ENCODE data around the gene PPFIA2. TPM values are rescaled to one million over a fixed set of nuclear protein-coding genes. Genes with fewer than 3 reads are reported as not detected.

The PPFIA2 gene
- total and polyA plus RNA-seq, 9 of the 15 experiments (the other 6 are each of a cell fraction or from before 2014, with no cell fraction given), result not detected

DNA sequence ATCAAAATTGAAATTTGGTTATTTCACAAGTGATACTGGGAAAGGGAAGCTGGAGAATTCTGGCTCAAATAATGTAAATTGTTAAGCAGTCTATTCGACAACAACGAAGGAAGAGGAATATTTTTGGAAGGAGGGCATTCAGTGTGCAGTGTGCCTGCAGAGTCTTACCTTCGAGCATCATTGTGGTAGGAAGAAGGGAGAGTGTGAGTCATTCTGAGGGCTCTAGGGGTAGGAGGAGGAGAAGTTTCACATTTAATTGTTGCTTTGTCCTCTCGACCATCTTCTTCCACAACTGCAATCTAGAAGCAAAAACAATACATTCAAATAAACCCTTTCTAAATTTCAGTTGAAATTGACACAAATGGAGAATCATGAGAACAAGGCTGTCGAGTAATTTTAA lies 418.2 kb downstream of the PPFIA2 start:
- no peak overlapping the region for H3K9ac ChIP-seq (ENCODE audit: insufficient read depth in 1 of 2, low read depth in 2 of 2, low read length in 2 of 2)
- FAIRE-seq, result no peak
- no peak overlapping the region for H3K4me3 ChIP-seq
- H3K79me2 ChIP-seq (ENCODE audit: control insufficient read depth, insufficient read depth, low read length), result no peaks in the 10 kb centered on the region
- intact Hi-C loops (cut with micrococcal nuclease) (no loop called here), in situ Hi-C loops (cut with MboI) (no loop called here)
- no peak overlapping the region for H3K27ac ChIP-seq (ENCODE audit: extremely low read depth, low read depth, low read length)
- no peaks in the 10 kb centered on the region for H3K27me3 ChIP-seq (ENCODE audit: control insufficient read depth in 2 of 2, insufficient read depth in 2 of 2, low read length in 2 of 2)
- no TSS peak for BruUV-seq (replicated peaks)
- no peak for DNase-seq (ENCODE audit: extremely low read depth in 1 of 4, low spot score in 3 of 4)
- TF ChIP-seq PTBP1 (IDR thresholded peaks at IDR 0.05; ENCODE audit: low read depth, low read length) (no peak), ZBTB5 (IDR thresholded peaks at IDR 0.05) (no peak), MTA1 (IDR thresholded peaks at IDR 0.05; ENCODE audit: borderline replicate concordance) (no peak), ARID2 (IDR thresholded peaks at IDR 0.05) (no peak), EP300 (IDR thresholded peaks at IDR 0.05; ENCODE audit: low read length) (no peak), ZKSCAN1 (IDR thresholded peaks at IDR 0.05; ENCODE audit: low read depth, low read length) (no peak), MCM2 (IDR thresholded peaks at IDR 0.05; ENCODE audit: low read depth) (no peak), RBBP5 (IDR thresholded peaks at IDR 0.05; ENCODE audit: borderline replicate concordance, insufficient read depth, low read length, poor library complexity, severe bottlenecking) (no peak), SMAD4 (CRISPR knock-in tag; conservative IDR thresholded peaks at IDR 0.05) (no peak), PHB (CRISPR knock-in tag; IDR thresholded peaks at IDR 0.05) (no peak), RB1 (IDR thresholded peaks at IDR 0.05; ENCODE audit: low read depth) (no peak), RCOR1 (IDR thresholded peaks at IDR 0.05; ENCODE audit: borderline replicate concordance in 1 of 2, low read depth in 2 of 2, low read length in 2 of 2) (no peak), CREM (IDR thresholded peaks at IDR 0.05; ENCODE audit: low read depth) (no peak), ZNF174 (CRISPR knock-in tag; IDR thresholded peaks at IDR 0.05) (no peak)
- no peaks in the 10 kb centered on the region for H3K9me1 ChIP-seq (ENCODE audit: control insufficient read depth, insufficient read depth, low read length)
- CTCF ChIA-PET (ENCODE audit: low intra/inter-chr PET ratio), result no interaction called here
- no peaks in the 10 kb centered on the region for H4K20me1 ChIP-seq (replicated peaks; ENCODE audit: control insufficient read depth, insufficient read depth, low read length)
- ATAC-seq, result no peak
- no peaks in the 10 kb centered on the region for H3K36me3 ChIP-seq (ENCODE audit: control insufficient read depth, insufficient read depth, low read length)
- H3K4me1 ChIP-seq (replicated peaks in 1 of 2; ENCODE audit: control insufficient read depth in 2 of 2, insufficient read depth in 2 of 2, low read length in 2 of 2), result no peaks in the 10 kb centered on the region
- no peak overlapping the region for H2AFZ ChIP-seq (ENCODE audit: low read depth, low read length)
- 1% methylated on average over 5 of the region's 5 CpGs for WGBS (ENCODE audit: insufficient coverage, low coverage, missing lambda C conversion rate)
- POLR2A ChIA-PET, result no interaction called here
- no peak overlapping the region for H3K4me2 ChIP-seq (ENCODE audit: insufficient read depth, low read length)
- no peaks in the 10 kb centered on the region for H3K9me3 ChIP-seq (replicated peaks; ENCODE audit: control insufficient read depth, insufficient read depth, low read depth, low read length)
